GM10266 (cell line): ENCODE data around the gene ZNF487.
"Not testable (repeated sequence)": the region's sequence is repeated elsewhere in the genome, so short reads cannot be mapped to it uniquely, and the experiment has no call there.

Experiments
- DNase-seq: peaks from one replicate; pipeline ENCODE4 v3.0.0; 2012; ENCODE audit errors: extremely low spot score
- TF ChIP-seq, protein P1 (sequence below): IDR thresholded peaks from 2 replicates; pipeline ENCODE4 v1.5.1; 2012; ENCODE audit warnings: mild to moderate bottlenecking, low read depth; ENCODE audit not compliant: control insufficient read depth, insufficient read depth; ENCODE audit errors: missing control alignments

Gene ZNF487

DNA sequence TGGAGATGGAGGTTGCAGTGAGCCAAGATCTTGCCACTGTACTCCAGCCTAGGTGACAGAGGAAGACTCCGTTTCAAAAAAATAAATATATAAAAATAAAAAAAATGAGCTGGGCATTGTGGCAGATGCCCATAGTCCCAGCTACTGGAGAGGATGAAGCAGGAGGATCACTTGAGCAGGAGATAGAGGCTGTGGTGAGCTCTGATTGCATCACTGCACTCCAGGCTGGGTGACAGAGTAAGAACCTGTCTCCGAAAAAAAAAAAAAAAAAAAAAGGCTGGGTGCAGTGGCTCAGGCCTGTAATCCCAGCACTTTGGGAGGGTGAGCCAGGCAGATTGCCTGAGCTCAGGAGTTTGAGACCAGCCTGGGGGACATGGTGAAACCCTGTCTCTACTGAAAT is 11.8 kb downstream of the ZNF487 start:
- TF ChIP-seq, protein P1, sequence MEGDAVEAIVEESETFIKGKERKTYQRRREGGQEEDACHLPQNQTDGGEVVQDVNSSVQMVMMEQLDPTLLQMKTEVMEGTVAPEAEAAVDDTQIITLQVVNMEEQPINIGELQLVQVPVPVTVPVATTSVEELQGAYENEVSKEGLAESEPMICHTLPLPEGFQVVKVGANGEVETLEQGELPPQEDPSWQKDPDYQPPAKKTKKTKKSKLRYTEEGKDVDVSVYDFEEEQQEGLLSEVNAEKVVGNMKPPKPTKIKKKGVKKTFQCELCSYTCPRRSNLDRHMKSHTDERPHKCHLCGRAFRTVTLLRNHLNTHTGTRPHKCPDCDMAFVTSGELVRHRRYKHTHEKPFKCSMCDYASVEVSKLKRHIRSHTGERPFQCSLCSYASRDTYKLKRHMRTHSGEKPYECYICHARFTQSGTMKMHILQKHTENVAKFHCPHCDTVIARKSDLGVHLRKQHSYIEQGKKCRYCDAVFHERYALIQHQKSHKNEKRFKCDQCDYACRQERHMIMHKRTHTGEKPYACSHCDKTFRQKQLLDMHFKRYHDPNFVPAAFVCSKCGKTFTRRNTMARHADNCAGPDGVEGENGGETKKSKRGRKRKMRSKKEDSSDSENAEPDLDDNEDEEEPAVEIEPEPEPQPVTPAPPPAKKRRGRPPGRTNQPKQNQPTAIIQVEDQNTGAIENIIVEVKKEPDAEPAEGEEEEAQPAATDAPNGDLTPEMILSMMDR, result no peak

DNA sequence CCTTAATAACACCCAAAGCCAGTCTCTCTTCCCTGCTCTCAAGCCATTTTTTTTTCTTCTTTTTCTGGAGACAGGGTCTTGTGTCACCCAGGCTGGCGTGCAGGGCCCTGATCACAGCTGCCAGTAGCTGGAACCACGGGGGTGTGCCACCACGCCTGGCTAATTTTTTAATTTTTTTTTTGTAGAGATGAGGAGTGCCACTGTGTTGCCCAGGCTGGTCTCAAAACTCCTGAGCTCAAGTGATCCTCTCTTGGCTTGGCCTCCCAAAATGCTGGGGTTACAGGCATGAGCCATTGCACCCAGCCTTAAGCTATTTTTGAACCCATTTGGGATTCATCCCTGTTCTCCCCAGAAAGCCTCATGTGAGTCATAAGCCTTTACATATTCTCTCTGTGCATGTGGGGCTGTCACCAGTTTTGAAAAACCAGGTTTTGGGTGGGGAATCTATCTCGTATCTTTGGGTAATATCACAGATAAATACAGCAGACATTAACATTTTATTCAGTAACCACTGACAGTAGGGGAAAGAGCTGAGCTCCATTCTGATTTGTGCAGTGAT is 15.5 kb downstream of the ZNF487 start:
- no peak for DNase-seq
- TF ChIP-seq, protein P1, result no peak

More for the DNA sequence above, 11.8 kb downstream of the ZNF487 start:
- DNase-seq, result no peak

DNA sequence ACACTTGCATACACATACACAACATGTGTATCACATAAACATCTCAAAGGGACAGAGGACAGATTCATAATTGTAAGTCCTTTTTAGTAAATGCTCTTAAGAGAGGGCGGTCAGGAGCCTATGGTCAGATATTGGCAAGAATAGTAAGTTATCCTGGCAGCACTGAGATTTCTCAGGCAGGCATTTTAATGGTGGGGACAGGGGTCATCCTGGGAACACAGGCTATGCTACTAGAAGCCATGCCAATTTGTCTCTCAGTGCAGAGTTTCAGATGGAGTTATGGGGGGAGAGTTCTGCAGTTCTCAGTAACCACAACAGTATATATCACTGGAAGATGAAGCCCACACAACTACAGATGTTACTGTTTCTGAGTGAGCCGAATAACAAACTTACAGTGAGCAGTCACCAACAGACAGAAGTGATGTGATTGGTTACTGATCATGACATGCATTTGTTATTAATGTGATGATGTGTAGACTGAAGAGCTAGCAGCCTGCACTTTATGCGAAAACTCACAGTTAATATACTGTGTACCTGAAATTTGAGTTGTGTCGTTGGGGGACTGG is 16.4 kb downstream of the ZNF487 start:
- DNase-seq, result peak; percentile 71
- TF ChIP-seq, protein P1, result no peak

DNA sequence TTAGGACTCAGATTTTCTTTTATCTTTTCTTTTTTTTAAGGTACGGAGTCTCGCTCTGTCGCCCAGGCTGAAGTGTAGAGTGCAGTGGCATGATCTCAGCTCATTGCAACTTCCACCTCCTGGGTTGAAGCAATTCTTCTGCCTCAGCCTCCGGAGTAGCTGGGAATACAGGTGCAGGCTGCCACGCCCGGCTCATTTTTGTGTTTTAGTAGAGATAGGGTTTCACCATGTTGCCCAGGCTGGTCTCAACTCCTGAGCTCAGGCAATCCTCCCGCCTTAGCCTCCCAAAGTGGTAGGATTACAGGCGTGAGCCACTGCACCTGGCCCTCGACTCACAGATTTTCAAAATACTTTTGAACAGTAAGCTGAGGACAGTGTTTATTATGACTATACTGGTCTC is 17.1 kb downstream of the ZNF487 start:
- DNase-seq, result not testable (repeated sequence)

DNA sequence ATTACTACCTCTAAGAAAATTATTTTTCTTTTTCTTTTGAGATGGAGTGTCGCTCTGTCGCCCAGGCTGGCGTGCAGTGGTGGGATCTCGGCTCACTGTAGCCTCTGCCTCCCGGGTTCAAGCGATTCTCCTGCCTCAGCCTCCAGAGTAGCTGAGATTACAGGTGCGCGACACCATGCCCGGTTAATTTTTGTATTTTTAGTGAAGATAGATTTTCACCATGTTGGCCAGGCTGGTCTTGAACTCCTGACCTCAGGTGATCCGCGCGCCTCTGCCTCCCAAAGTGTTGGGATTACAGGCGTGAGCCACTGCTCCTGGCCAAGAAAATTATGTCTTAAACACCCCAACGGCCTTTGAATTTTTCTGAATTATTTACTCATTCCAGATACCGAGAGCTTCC is 19.6 kb downstream of the ZNF487 start:
- not testable (repeated sequence) for DNase-seq

DNA sequence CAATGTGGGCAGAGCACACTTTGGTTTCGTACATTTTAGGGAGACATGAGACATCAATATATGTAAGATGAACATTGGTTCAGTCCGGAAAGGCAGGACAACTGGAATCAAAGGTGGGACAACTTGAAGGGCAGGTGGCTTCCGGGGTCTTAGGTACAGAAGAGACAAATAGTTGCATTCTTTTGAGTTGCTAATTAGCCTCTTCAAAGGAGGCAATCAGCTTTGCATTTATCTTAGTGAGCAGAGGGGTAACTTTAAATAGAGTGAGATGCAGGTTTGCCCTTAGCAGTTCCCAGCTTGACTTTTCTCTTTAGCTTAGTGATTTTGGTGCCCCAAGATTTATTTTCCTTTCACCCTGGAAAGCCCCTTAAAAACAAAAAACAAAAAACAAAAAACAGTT is 21.3 kb downstream of the ZNF487 start:
- DNase-seq, result no peak
- TF ChIP-seq, protein P1, result no peak

DNA sequence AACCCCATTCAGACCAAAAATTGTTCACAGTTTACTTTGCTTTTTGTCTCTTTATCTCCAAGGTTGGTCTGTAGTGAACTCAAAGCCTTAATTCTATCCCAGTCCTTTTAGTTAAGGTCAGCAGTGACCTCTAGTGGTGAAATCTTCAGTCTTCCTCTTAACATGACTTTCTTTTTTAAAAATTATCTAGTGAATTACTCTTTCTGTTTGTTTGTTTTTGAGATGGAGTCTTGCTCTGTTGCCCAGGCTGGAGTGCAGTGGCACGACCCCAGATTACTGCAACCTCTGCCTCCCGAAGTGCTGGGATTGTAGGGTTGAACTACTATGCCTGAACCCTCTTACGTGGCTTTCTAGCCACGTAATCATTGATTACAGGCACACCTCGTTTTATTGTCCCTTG is 25.0 kb downstream of the ZNF487 start:
- DNase-seq, result peak; percentile 76
- TF ChIP-seq, protein P1, result peak; percentile 61

DNA sequence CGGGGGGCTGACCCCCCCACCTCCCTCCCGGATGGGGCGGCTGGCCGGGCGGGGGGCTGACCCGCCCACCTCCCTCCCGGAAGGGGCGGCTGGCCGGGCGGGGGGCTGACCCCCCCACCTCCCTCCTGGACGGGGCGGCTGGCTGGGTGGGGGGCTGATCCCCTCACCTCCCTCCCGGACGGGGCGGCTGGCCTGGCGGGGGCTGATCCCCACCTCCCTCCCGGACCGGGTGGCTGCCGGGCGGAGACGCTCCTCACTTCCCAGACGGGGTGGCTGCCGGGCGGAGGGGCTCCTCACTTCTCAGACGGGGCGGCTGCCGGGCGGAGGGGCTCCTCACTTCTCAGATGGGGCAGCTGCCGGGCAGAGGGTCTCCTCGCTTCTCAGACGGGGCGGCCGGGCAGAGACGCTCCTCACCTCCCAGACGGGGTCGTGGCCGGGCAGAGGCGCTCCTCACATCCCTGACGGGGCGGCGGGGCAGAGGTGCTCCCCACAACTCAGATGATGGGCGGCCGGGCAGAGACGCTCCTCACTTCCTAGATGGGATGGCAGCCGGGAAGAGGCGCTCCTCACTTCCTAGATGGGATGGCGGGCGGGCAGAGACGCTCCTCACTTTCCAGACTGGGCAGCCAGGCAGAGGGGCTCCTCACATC is 28.3 kb downstream of the ZNF487 start:
- not testable (repeated sequence) for DNase-seq

DNA sequence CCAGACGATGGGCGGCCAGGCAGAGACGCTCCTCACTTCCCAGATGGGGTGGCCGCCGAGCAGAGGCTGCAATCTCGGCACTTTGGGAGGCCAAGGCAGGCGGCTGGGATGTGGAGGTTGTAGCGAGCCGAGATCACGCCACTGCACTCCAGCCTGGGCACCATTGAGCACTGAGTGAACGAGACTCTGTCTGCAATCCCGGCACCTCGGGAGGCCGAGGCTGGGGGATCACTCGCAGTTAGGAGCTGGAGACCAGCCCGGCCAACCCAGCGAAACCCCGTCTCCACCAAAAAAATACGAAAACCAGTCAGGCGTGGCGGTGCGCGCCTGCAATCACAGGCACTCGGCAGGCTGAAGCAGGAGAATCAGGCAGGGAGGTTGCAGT is 28.8 kb downstream of the ZNF487 start:
- not testable (repeated sequence) for DNase-seq
